Hepatocyte (in vitro differentiated cells): ENCODE measurements around the gene OS9.

Experiments used
- EZH2 ChIP-seq: fragments of 200-600 bp; sonication (generic); IDR thresholded peaks from 2 replicates; pipeline ENCODE4 v1.6.1; 2016; ENCODE audit warnings: antibody characterized with exemption, mild to moderate bottlenecking, borderline replicate concordance
- TF ChIP-seq, protein P1 (sequence below): fragments of 200-600 bp; sonication (generic); IDR thresholded peaks from 2 replicates; pipeline ENCODE4 v1.5.1; 2016; ENCODE audit warnings: antibody characterized with exemption, mild to moderate bottlenecking; ENCODE audit not compliant: poor library complexity

DNA sequence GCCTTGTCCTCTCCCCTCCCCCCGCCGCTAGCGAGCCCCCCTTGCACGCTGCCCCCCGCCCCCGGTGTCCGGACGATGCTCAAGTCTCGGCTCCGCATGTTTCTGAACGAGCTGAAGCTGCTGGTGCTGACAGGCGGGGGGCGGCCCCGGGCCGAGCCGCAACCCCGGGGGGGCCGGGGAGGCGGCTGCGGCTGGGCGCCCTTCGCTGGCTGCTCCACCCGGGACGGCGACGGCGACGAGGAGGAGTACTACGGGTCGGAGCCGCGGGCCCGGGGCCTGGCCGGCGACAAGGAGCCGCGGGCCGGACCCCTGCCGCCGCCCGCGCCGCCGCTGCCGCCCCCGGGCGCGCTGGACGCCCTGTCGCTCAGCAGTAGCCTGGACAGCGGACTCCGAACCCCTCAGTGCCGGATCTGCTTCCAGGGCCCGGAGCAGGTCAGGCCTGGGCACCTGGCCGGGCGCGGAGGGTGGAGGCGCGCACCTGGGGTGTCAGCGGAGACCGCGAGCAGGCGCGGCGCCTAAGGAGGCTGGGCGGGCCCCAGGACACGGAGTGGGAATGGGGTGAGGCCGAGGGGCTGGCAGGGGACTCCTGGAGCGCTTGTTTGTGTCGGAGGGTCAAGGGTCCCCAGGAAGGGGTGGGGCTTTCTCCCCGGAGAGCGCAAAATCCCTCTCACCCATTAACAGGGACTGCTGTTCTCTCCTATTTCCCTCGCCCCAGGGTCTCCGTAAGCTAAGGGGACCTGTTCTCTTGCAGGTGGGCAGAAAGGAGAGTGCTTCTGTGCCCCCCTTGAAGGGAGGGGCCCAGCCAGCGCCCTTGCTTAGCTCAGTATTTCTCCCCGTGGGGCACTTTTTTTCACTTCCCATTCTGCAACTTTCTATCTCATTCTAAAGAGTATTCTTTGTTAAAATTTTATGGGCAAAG is 61.8 kb downstream of the OS9 start:
- TF ChIP-seq, protein P1, sequence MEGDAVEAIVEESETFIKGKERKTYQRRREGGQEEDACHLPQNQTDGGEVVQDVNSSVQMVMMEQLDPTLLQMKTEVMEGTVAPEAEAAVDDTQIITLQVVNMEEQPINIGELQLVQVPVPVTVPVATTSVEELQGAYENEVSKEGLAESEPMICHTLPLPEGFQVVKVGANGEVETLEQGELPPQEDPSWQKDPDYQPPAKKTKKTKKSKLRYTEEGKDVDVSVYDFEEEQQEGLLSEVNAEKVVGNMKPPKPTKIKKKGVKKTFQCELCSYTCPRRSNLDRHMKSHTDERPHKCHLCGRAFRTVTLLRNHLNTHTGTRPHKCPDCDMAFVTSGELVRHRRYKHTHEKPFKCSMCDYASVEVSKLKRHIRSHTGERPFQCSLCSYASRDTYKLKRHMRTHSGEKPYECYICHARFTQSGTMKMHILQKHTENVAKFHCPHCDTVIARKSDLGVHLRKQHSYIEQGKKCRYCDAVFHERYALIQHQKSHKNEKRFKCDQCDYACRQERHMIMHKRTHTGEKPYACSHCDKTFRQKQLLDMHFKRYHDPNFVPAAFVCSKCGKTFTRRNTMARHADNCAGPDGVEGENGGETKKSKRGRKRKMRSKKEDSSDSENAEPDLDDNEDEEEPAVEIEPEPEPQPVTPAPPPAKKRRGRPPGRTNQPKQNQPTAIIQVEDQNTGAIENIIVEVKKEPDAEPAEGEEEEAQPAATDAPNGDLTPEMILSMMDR: no peak
- TF ChIP-seq EZH2: no peak
